GM21367 (cell line): ENCODE data around the gene SFMBT1.

ENCODE experiments used
- ATAC-seq: cut with Tn5 transposase; IDR thresholded peaks from one replicate; pipeline ENCODE4 v1.9.1; 2021; ENCODE audit not compliant: unreplicated experiment

The SFMBT1 gene

GRCh38 chr3:53045518-53046170, at the start of gene SFMBT1:
Gene SFMBT1, minus strand, starts transcription at chr3:53046073. Its CDS starts 76,945 bp downstream, at chr3:52969128.
- peak; percentile 34 for ATAC-seq

GRCh38 chr3:53092942-53093341, 47.1 kb upstream of the SFMBT1 start:
- ATAC-seq = no peak

GRCh38 chr3:53092216-53092615, 46.3 kb upstream of the SFMBT1 start:
- ATAC-seq = no peak

- no peak for ATAC-seq
Observed at GRCh38 chr3:53091011-53091410, 45.1 kb upstream of the SFMBT1 start.

- no peak for ATAC-seq
Observed at GRCh38 chr3:53089511-53089910, 43.6 kb upstream of the SFMBT1 start.

GRCh38 chr3:53085476-53085875, 39.6 kb upstream of the SFMBT1 start:
- ATAC-seq = no peak

GRCh38 chr3:53084310-53085001, 38.6 kb upstream of the SFMBT1 start:
- ATAC-seq = no peak

GRCh38 chr3:53083949-53084309, 38.1 kb upstream of the SFMBT1 start:
- ATAC-seq = no peak

- ATAC-seq = no peak
Observed at GRCh38 chr3:53083521-53083920, 37.6 kb upstream of the SFMBT1 start.

- no peak for ATAC-seq
Observed at GRCh38 chr3:53082736-53083135, 36.9 kb upstream of the SFMBT1 start.

GRCh38 chr3:53081318-53081717, 35.4 kb upstream of the SFMBT1 start:
- no peak for ATAC-seq

- no peak for ATAC-seq
Observed at GRCh38 chr3:53080612-53081205, 34.8 kb upstream of the SFMBT1 start.

GRCh38 chr3:53079791-53080555, 34.1 kb upstream of the SFMBT1 start:
- ATAC-seq = no peak

- no peak for ATAC-seq
Observed at GRCh38 chr3:53079147-53079546, 33.3 kb upstream of the SFMBT1 start.

- ATAC-seq = no peak
Observed at GRCh38 chr3:53078656-53079055, 32.8 kb upstream of the SFMBT1 start.

GRCh38 chr3:53077476-53078220, 31.8 kb upstream of the SFMBT1 start:
- ATAC-seq = no peak

- ATAC-seq = no peak
Observed at GRCh38 chr3:53075743-53076140, 29.9 kb upstream of the SFMBT1 start.

- no peak for ATAC-seq
Observed at GRCh38 chr3:53074761-53075742, 29.2 kb upstream of the SFMBT1 start.

GRCh38 chr3:53074366-53074696, 28.5 kb upstream of the SFMBT1 start:
- no peak for ATAC-seq
